IMR-90 (cell line): ENCODE measurements around the gene SMTN. TPM values are rescaled to one million over a fixed set of nuclear protein-coding genes. Genes with fewer than 3 reads are reported as not detected.

Experiments
- polyA plus RNA-seq, 3 experiments: library from polyadenylated mRNA; depleted of rRNA; stranded (reverse); fragments of >200 nt; gene quantifications; 2 replicates each; pipeline ENCODE4 v1.2.3, GENCODE V29; 2012; ENCODE audit warnings: low replicate concordance in 1 of 3
- total RNA-seq: library from RNA; depleted of rRNA; stranded (reverse); fragments of >200 nt; gene quantifications from 2 replicates; pipeline ENCODE4 v1.2.3, GENCODE V29; 2012; rRNA removed

Gene SMTN
- total and polyA plus RNA-seq, 2 of the 4 experiments (the other 2 are of a cell fraction) = 53.6 to 63.7 TPM

Other genes with a start within 250 kb of the SMTN start
- gene MORC2, start 112.5 kb upstream of the SMTN start, total RNA-seq = 20.6 and 24.7 TPM in 2 replicates
- gene MORC2, start 112.5 kb upstream of the SMTN start, polyA plus RNA-seq (2012; rRNA removed) = 12.8 and 15.8 TPM in 2 replicates
- 63.3 and 68.8 TPM in 2 replicates for gene TUG1, start 112.1 kb upstream of the SMTN start, total RNA-seq
- gene TUG1, start 112.1 kb upstream of the SMTN start, polyA plus RNA-seq (2012; rRNA removed) = 52.1 and 60.6 TPM in 2 replicates
- 36.1 and 46.2 TPM in 2 replicates for gene SELENOM, start 26.2 kb downstream of the SMTN start, total RNA-seq
- 270 and 369 TPM in 2 replicates for gene SELENOM, start 26.2 kb downstream of the SMTN start, polyA plus RNA-seq (2012; rRNA removed)
- gene INPP5J, start 41.6 kb downstream of the SMTN start, total RNA-seq = 0.28 and 0.36 TPM in 2 replicates
- gene INPP5J, start 41.6 kb downstream of the SMTN start, polyA plus RNA-seq (2012; rRNA removed) = 2.0 and 2.2 TPM in 2 replicates
- under 0.01 TPM in 1 of 2 replicates, not detected in the other for gene PLA2G3, start 59.2 kb downstream of the SMTN start, total RNA-seq
- gene PLA2G3, start 59.2 kb downstream of the SMTN start, polyA plus RNA-seq (2012; rRNA removed) = 0.07 and 0.12 TPM in 2 replicates
- 30.3 and 34.2 TPM in 2 replicates for gene RNF185, start 78.9 kb downstream of the SMTN start, total RNA-seq
- 33.6 and 38.7 TPM in 2 replicates for gene RNF185, start 78.9 kb downstream of the SMTN start, polyA plus RNA-seq (2012; rRNA removed)
- gene LIMK2, start 131.0 kb downstream of the SMTN start, total RNA-seq = 25.0 and 31.9 TPM in 2 replicates
- gene LIMK2, start 131.0 kb downstream of the SMTN start, polyA plus RNA-seq (2012; rRNA removed) = 14.0 and 14.5 TPM in 2 replicates
- 12.9 and 13.3 TPM in 2 replicates for gene PIK3IP1, start 211.2 kb downstream of the SMTN start, total RNA-seq
- 16.8 and 17.6 TPM in 2 replicates for gene PIK3IP1, start 211.2 kb downstream of the SMTN start, polyA plus RNA-seq (2012; rRNA removed)